Thoracic aorta (tissue), 2 donors: Measurements from ENCODE around the gene SLC9A5. TPM values are rescaled to one million over a fixed set of nuclear protein-coding genes. Genes with fewer than 3 reads are reported as not detected.

Experiments used
- total RNA-seq, 2 donors: library from RNA; depleted of rRNA; stranded (reverse); fragments of >200 nt; gene quantifications; one replicate each; pipeline versions ENCODE4 v1.1.0 to v1.2.3, GENCODE V29; 2016

Gene SLC9A5
- total RNA-seq, 2 donors from 2014 or later, result 1.4 to 1.8 TPM

Other genes with a start within 250 kb of the SLC9A5 start
- gene CBFB, start 219.8 kb upstream of the SLC9A5 start, total RNA-seq, result 10 to 100 TPM; 28.3 to 79.7 TPM
- 10 to 100 TPM; 15.6 to 27.2 TPM for gene PHAF1, start 139.0 kb upstream of the SLC9A5 start, total RNA-seq
- 10 to 100 TPM; 33.5 to 59.6 TPM for gene B3GNT9, start 98.0 kb upstream of the SLC9A5 start, total RNA-seq
- gene TRADD, start 89.1 kb upstream of the SLC9A5 start, total RNA-seq, result 10 to 100 TPM; 18.4 to 52.1 TPM
- gene FBXL8, start 89.0 kb upstream of the SLC9A5 start, total RNA-seq, result 10 to 100 TPM; 25.6 to 40.2 TPM
- 10 to 100 TPM; 44.1 to 87.5 TPM for gene HSF4, start 84.2 kb upstream of the SLC9A5 start, total RNA-seq
- gene NOL3, start 78.4 kb upstream of the SLC9A5 start, total RNA-seq, result 10 to 100 TPM; 43.5 to 80.8 TPM
- 10 to 100 TPM; 13.7 to 28.4 TPM for gene MATCAP1, start 65.0 kb upstream of the SLC9A5 start, total RNA-seq
- 1 to 10 TPM in 1 of 2 donors, under 1 TPM in 1; 0.68 to 1.5 TPM for gene EXOC3L1, start 58.8 kb upstream of the SLC9A5 start, total RNA-seq
- 100 to 1,000 TPM in 1 of 2 donors, 10 to 100 TPM in 1; 96.4 to 120 TPM for gene E2F4, start 56.8 kb upstream of the SLC9A5 start, total RNA-seq
- 1 to 10 TPM; 1.4 TPM for gene ELMO3, start 49.8 kb upstream of the SLC9A5 start, total RNA-seq
- gene TMEM208, start 21.8 kb upstream of the SLC9A5 start, total RNA-seq, result 10 to 100 TPM; 21.2 to 32.2 TPM
- gene FHOD1, start 1.5 kb upstream of the SLC9A5 start, total RNA-seq, result 10 to 100 TPM; 28.5 to 31.7 TPM
- gene PLEKHG4, start 30.6 kb downstream of the SLC9A5 start, total RNA-seq, result 10 to 100 TPM in 1 of 2 donors, 1 to 10 TPM in 1; 3.1 to 15.6 TPM
- not detected for gene KCTD19, start 77.8 kb downstream of the SLC9A5 start, total RNA-seq
- gene LRRC36, start 77.8 kb downstream of the SLC9A5 start, total RNA-seq, result not detected
- 10 to 100 TPM; 12.6 to 34.9 TPM for gene TPPP3, start 144.5 kb downstream of the SLC9A5 start, total RNA-seq
- gene ZDHHC1, start 167.5 kb downstream of the SLC9A5 start, total RNA-seq, result 10 to 100 TPM; 15.0 to 28.7 TPM
- not detected for gene HSD11B2, start 182.1 kb downstream of the SLC9A5 start, total RNA-seq
- 10 to 100 TPM; 68.6 to 72.7 TPM for gene ATP6V0D1, start 232.2 kb downstream of the SLC9A5 start, total RNA-seq
- gene AGRP, start 234.6 kb downstream of the SLC9A5 start, total RNA-seq, result not detected